Brain microvascular endothelial cell (primary cell): ENCODE results near the gene FAU.
A peak's percentile ranks its signal among the peaks of the same experiment; 100 is the strongest.

ENCODE experiments used
- DNase-seq: peaks from one replicate; pipeline ENCODE4 v3.0.0-alpha.2; 2020
- H3K27ac ChIP-seq: fragments of 250-450 bp; sonication (Bioruptor Pico); 2 replicates; pipeline ENCODE4 v1.5.1; 2020; ENCODE audit warnings: mild to moderate bottlenecking, moderate library complexity
- H3K27me3 ChIP-seq: fragments of 250-450 bp; sonication (Bioruptor Pico); replicated peaks from 2 replicates; pipeline ENCODE4 v1.5.1; 2020; ENCODE audit warnings: mild to moderate bottlenecking
- H3K36me3 ChIP-seq: fragments of 250-450 bp; sonication (Bioruptor Pico); replicated peaks from 2 replicates; pipeline ENCODE4 v1.5.1; 2020; ENCODE audit warnings: mild to moderate bottlenecking
- H3K4me3 ChIP-seq: 2 replicates; pipeline ENCODE4 v1.5.1; 2011; ENCODE audit warnings: low read depth, mild to moderate bottlenecking, control low read depth, low read length, moderate library complexity
- in situ Hi-C: cut with HindIII; loops from 2 replicates; pipeline ENCODE4 v1.10.0; 2017; ENCODE audit warnings: low sequenced_read_pairs, low pct_ligation_motif_present
- TF ChIP-seq, protein P1 (sequence below): IDR thresholded peaks from 2 replicates; pipeline ENCODE4 v1.5.1; 2011; ENCODE audit warnings: low read depth, mild to moderate bottlenecking, moderate library complexity, low read length, control low read depth, inconsistent platforms; ENCODE audit errors: missing control alignments

Gene FAU

GRCh38 chr11:65072631-65072966 lies 49.3 kb downstream of the FAU start:
- Histone ChIP-seq H3K36me3 (no peaks in the 10 kb centered on the region), H3K4me3 (no peak overlapping the region), H3K27me3 (no peaks in the 10 kb centered on the region), H3K27ac (no peak overlapping the region)
- no peak for DNase-seq
- in situ Hi-C loops, result no loop called here
- TF ChIP-seq, protein P1, sequence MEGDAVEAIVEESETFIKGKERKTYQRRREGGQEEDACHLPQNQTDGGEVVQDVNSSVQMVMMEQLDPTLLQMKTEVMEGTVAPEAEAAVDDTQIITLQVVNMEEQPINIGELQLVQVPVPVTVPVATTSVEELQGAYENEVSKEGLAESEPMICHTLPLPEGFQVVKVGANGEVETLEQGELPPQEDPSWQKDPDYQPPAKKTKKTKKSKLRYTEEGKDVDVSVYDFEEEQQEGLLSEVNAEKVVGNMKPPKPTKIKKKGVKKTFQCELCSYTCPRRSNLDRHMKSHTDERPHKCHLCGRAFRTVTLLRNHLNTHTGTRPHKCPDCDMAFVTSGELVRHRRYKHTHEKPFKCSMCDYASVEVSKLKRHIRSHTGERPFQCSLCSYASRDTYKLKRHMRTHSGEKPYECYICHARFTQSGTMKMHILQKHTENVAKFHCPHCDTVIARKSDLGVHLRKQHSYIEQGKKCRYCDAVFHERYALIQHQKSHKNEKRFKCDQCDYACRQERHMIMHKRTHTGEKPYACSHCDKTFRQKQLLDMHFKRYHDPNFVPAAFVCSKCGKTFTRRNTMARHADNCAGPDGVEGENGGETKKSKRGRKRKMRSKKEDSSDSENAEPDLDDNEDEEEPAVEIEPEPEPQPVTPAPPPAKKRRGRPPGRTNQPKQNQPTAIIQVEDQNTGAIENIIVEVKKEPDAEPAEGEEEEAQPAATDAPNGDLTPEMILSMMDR, result no peak

DNA sequence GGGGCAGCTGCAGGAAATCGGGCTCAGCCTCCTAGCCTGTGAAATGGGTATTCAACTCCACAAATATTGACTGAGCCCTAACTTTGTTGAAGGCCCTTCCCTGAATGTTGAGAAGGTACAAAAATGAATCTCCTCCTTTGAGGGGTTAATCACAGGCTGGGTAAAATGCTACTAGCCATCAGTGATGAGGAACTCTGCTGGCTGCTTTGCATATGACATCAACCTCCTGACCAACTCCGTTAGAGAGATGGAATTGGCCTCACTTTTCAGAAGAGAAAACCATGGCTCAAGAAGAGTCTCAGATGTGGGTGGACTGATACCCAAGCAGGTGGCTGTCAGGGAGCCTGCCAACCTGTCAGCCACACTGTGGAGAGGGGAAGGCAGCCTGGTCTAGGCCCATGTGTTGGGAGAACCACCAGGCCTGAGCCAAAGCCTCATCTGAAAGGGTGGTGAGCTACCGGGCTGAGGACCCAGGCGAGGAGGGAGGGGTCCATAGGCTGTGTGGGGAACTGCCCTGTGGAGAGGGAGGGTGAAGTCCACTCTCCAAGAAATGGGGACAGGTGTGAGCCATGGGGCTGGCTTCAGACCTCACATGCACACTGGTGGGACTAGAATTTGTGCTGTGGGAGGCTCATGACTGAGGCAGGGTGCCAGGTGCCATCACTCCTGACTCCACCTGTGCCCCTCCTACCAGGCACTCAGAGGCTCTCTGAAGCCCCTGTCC lies 49.9 kb downstream of the FAU start:
- Histone ChIP-seq H3K27ac (no peak overlapping the region), H3K27me3 (no peaks in the 10 kb centered on the region), H3K36me3 (no peaks in the 10 kb centered on the region), H3K4me3 (no peak overlapping the region)
- TF ChIP-seq, protein P1, result peak; percentile 18
- in situ Hi-C loops, result no loop called here
- DNase-seq, result no peak
